NT2/D1 (cell line): ENCODE results near the gene OMP.

Source experiments
- SUZ12 ChIP-seq: IDR thresholded peaks from 2 replicates; pipeline ENCODE4 v1.6.1; 2011; ENCODE audit not compliant: insufficient read length, insufficient read depth; ENCODE audit errors: extremely low read depth
- YY1 ChIP-seq: IDR thresholded peaks from 2 replicates; pipeline ENCODE4 v1.6.1; 2011; ENCODE audit not compliant: insufficient read length, insufficient read depth
- ZNF274 ChIP-seq: IDR thresholded peaks from 2 replicates; pipeline ENCODE4 v1.6.1; 2011; ENCODE audit warnings: mild to moderate bottlenecking, low read depth, low read length

DNA sequence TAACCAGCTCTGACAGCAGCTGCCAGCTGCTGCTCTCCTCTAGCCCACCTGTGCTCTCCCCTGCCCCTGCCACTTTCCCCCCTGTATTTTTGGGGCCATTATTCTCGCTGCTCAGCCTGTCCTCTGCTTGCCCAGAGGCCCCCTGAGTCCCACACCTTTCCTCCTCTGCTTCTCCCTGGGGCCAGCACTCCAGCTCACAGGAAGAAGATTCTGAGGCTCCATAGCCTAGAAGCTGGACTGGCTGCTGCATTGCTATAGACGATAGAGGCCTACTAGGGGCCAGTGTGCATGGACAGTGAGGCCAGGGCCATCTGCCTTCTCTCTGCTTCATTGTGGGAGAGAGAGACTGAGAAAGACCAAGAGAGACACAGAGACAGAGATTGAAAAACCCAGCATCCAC lies 679 bp downstream of the OMP start:
- TF ChIP-seq YY1 (no peak), ZNF274 (no peak), SUZ12 (no peak)
